GM23338 (cell line): ENCODE data around the gene CAPN9. TPM values are rescaled to one million over a fixed set of nuclear protein-coding genes. Genes with fewer than 3 reads are reported as not detected.

Source experiments
- ATAC-seq: fragments of 200-7000 bp; cut with Tn5 transposase; 3 replicates; pipeline ENCODE4 v1.9.1; 2020
- DNase-seq: peaks from one replicate; pipeline ENCODE4 v3.0.0-alpha.2; 2015; ENCODE audit warnings: low spot score
- H2AFZ ChIP-seq: fragments of 200-600 bp; sonication (generic); 2 replicates; pipeline ENCODE4 v1.8.0; 2016; ENCODE audit warnings: antibody characterized with exemption, mild to moderate bottlenecking, moderate library complexity
- H3F3A ChIP-seq: fragments of 200-600 bp; sonication (generic); replicated peaks from 2 replicates; pipeline ENCODE4 v1.8.0; 2017; ENCODE audit warnings: antibody characterized with exemption, mixed run types, low read depth
- H3K27ac ChIP-seq: fragments of 200-600 bp; sonication (generic); 2 replicates; pipeline ENCODE4 v1.6.1; 2016; ENCODE audit warnings: low read depth
- H3K27me3 ChIP-seq: fragments of 200-600 bp; sonication (generic); 2 replicates; pipeline ENCODE4 v1.8.0; 2016; ENCODE audit warnings: mild to moderate bottlenecking, mixed run types, moderate library complexity; ENCODE audit not compliant: insufficient read depth
- H3K36me3 ChIP-seq: fragments of 200-600 bp; sonication (generic); 2 replicates; pipeline ENCODE4 v1.8.0; 2016; ENCODE audit warnings: mild to moderate bottlenecking; ENCODE audit not compliant: insufficient read depth
- H3K4me1 ChIP-seq: fragments of 200-600 bp; sonication (generic); 2 replicates; pipeline ENCODE4 v1.8.0; 2016; ENCODE audit warnings: mild to moderate bottlenecking, moderate library complexity; ENCODE audit not compliant: insufficient read depth
- H3K4me2 ChIP-seq: fragments of 200-600 bp; sonication (generic); 2 replicates; pipeline ENCODE4 v1.7.1; 2017; ENCODE audit warnings: mixed run types
- H3K4me3 ChIP-seq: fragments of 200-600 bp; sonication (generic); 2 replicates; pipeline ENCODE4 v1.6.1; 2016; ENCODE audit warnings: mixed run types
- H3K79me2 ChIP-seq: fragments of 200-600 bp; sonication (generic); replicated peaks from 2 replicates; pipeline ENCODE4 v1.8.0; 2017; ENCODE audit warnings: mild to moderate bottlenecking; ENCODE audit not compliant: insufficient read depth
- H3K9me2 ChIP-seq: fragments of 200-600 bp; sonication (generic); 2 replicates; pipeline ENCODE4 v1.8.0; 2017; ENCODE audit not compliant: insufficient read depth
- H4K20me1 ChIP-seq: fragments of 200-600 bp; sonication (generic); replicated peaks from 2 replicates; pipeline ENCODE4 v1.8.0; 2017; ENCODE audit warnings: mild to moderate bottlenecking; ENCODE audit not compliant: insufficient read depth
- H3K27ac Mint-ChIP-seq: 2 replicates; pipeline ENCODE4 v1.8.0; 2020; ENCODE audit warnings: inconsistent platforms, mild to moderate bottlenecking, moderate library complexity, mixed read lengths
- H3K27me3 Mint-ChIP-seq: 3 replicates; pipeline ENCODE4 v1.8.0; 2022; ENCODE audit warnings: low read depth, mild to moderate bottlenecking, moderate library complexity, mixed read lengths, inconsistent platforms; ENCODE audit not compliant: insufficient read depth, poor library complexity
- H3K36me3 Mint-ChIP-seq: 3 replicates; pipeline ENCODE4 v1.8.0; 2021; ENCODE audit warnings: low read depth, mild to moderate bottlenecking, inconsistent platforms, moderate library complexity, mixed read lengths
- H3K4me1 Mint-ChIP-seq: 3 replicates; pipeline ENCODE4 v1.8.0; 2020; ENCODE audit warnings: mild to moderate bottlenecking, inconsistent platforms, mixed read lengths
- H3K4me3 Mint-ChIP-seq: 3 replicates; pipeline ENCODE4 v1.8.0; 2021; ENCODE audit warnings: moderate library complexity, mild to moderate bottlenecking, inconsistent platforms, mixed read lengths
- H3K9me3 Mint-ChIP-seq: 3 replicates; pipeline ENCODE4 v1.8.0; 2020; ENCODE audit warnings: moderate library complexity, mild to moderate bottlenecking, inconsistent platforms, mixed read lengths
- CTCF ChIP-seq, 2 experiments: fragments of 200-600 bp in 1 of 2; sonication (generic) in 1 of 2; conservative IDR thresholded peaks; 2 replicates each; pipeline versions ENCODE4 v1.5.1 to v1.6.1; 2016 to 2017; ENCODE audit warnings: antibody characterized with exemption in 2 of 2, low read depth in 2 of 2, mild to moderate bottlenecking in 2 of 2, moderate library complexity in 1 of 2
- ETS1 ChIP-seq: IDR thresholded peaks from 2 replicates; pipeline ENCODE4 v1.6.1; 2016; ENCODE audit warnings: antibody characterized with exemption
- EZH2 ChIP-seq: fragments of 200-600 bp; sonication (generic); IDR thresholded peaks from one replicate; pipeline ENCODE4 v1.8.0; 2017; ENCODE audit warnings: antibody characterized with exemption, mild to moderate bottlenecking, low read depth; ENCODE audit not compliant: unreplicated experiment
- EZH2phosphoT487 ChIP-seq: fragments of 200-600 bp; sonication (generic); IDR thresholded peaks from one replicate; pipeline ENCODE4 v1.8.1; 2018; ENCODE audit warnings: antibody characterized with exemption; ENCODE audit not compliant: unreplicated experiment
- JUNB ChIP-seq: IDR thresholded peaks from one replicate; pipeline ENCODE4 v1.6.1; 2016; ENCODE audit warnings: antibody characterized with exemption; ENCODE audit not compliant: unreplicated experiment
- NANOG ChIP-seq: IDR thresholded peaks from 2 replicates; pipeline ENCODE4 v1.6.1; 2016; ENCODE audit warnings: antibody characterized with exemption, borderline replicate concordance
- POLR2AphosphoS5 ChIP-seq: IDR thresholded peaks from 2 replicates; pipeline ENCODE4 v1.6.1; 2016; ENCODE audit warnings: antibody characterized with exemption, low read depth
- REST ChIP-seq: IDR thresholded peaks from one replicate; pipeline ENCODE4 v1.6.1; 2018; ENCODE audit warnings: antibody characterized with exemption; ENCODE audit not compliant: unreplicated experiment
- STAT1 ChIP-seq: IDR thresholded peaks from one replicate; pipeline ENCODE4 v1.6.1; 2016; ENCODE audit warnings: antibody characterized with exemption; ENCODE audit not compliant: unreplicated experiment
- ZNF114 ChIP-seq: fragments of 250-450 bp; sonication (Bioruptor Pico); IDR thresholded peaks from 2 replicates; pipeline ENCODE4 v1.5.0; 2020; ENCODE audit warnings: mild to moderate bottlenecking, moderate library complexity
- ZNF462 ChIP-seq: fragments of 250-450 bp; sonication (Bioruptor Pico); IDR thresholded peaks from 2 replicates; pipeline ENCODE4 v1.5.0; 2020; ENCODE audit warnings: mild to moderate bottlenecking, moderate library complexity
- polyA plus RNA-seq: library from polyadenylated mRNA; unstranded; fragments of >200 nt; fragmentation: Nextera tagmentation; extraction: Ambion mirVana; gene quantifications from 2 replicates; pipeline ENCODE4 v1.2.1, GENCODE V29; 2016
- total RNA-seq: library from RNA; depleted of rRNA; stranded (reverse); fragments of >200 nt; shearing (Covaris generic); gene quantifications from 2 replicates; pipeline ENCODE4 v1.2.3, GENCODE V29; 2014

Gene CAPN9
- total and polyA plus RNA-seq, 2 experiments from 2014 or later = 0.07 TPM; not detected in 1

GRCh38 chr1:230851291-230851691 is 104.1 kb downstream of the CAPN9 start:
- Mint-ChIP-seq H3K4me1 (peaks cover 30% of the 10 kb centered on the region), H3K4me3 (no peak overlapping the region)

More at GRCh38 chr1:230851291-230851691, 104.1 kb downstream of the CAPN9 start:
- Histone ChIP-seq H3F3A (no peaks in the 10 kb centered on the region), H2AFZ (no peak overlapping the region), H4K20me1 (peaks cover 24% of the 10 kb centered on the region; the same call in 1 of the 2 replicates), H3K27ac (no peak overlapping the region), H3K4me2 (no peak overlapping the region), H3K9me2 (peaks cover 3% of the 10 kb centered on the region; the same call in 1 of the 2 replicates), H3K79me2 (peaks cover 13% of the 10 kb centered on the region), H3K27me3 (no peaks in the 10 kb centered on the region), H3K4me3 (no peak overlapping the region), H3K36me3 (peaks cover 8% of the 10 kb centered on the region; the same call in 1 of the 2 replicates), H3K4me1 (0 out of 2 replicates have a peak, but pooled peaks cover 4% of the 10 kb centered on the region)
- Mint-ChIP-seq H3K9me3 (peaks cover 5% of the 10 kb centered on the region; the same call in 2 of the 3 replicates), H3K27me3 (peaks cover 13% of the 10 kb centered on the region), H3K27ac (no peak overlapping the region), H3K36me3 (peaks cover 41% of the 10 kb centered on the region)
- DNase-seq (peak; percentile 65), ATAC-seq (peak; percentile 89)
- TF ChIP-seq EZH2phosphoT487 (no peak), JUNB (no peak), REST (no peak), NANOG (no peak), STAT1 (no peak), EZH2 (no peak), CTCF (conservative IDR thresholded peaks at IDR 0.05; ENCODE audit: low read depth in 2 of 2) (no peak), ETS1 (no peak), POLR2AphosphoS5 (no peak), ZNF462 (CRISPR knock-in tag) (no peak), ZNF114 (CRISPR knock-in tag) (no peak)
